HepG2 (cell line): ENCODE measurements around the gene HK3. TPM values are rescaled to one million over a fixed set of nuclear protein-coding genes. Genes with fewer than 3 reads are reported as not detected.

ENCODE experiments used
- E2F1 ChIP-seq: sonication (generic); formaldehyde crosslinking; IDR thresholded peaks from 2 replicates; pipeline ENCODE4 v1.5.0; 2020; ENCODE audit warnings: missing genetic modification reagents
- GATAD2A ChIP-seq: IDR thresholded peaks from 2 replicates; pipeline ENCODE4 v1.6.1; 2016
- MED8 ChIP-seq: sonication (generic); formaldehyde crosslinking; IDR thresholded peaks from 2 replicates; pipeline ENCODE4 v1.8.1; 2023; ENCODE audit warnings: mild to moderate bottlenecking, missing genetic modification reagents; ENCODE audit not compliant: insufficient replicate concordance
- NFKBIZ ChIP-seq: IDR thresholded peaks from 2 replicates; pipeline ENCODE4 v1.6.1; 2018; ENCODE audit warnings: missing genetic modification reagents, missing compliant biosample characterization
- POLR2A ChIP-seq, 2 experiments: IDR thresholded peaks; 2 replicates each; pipeline ENCODE4 v1.6.1; 2011; ENCODE audit warnings: low read depth in 2 of 2, low read length in 2 of 2, mild to moderate bottlenecking in 1 of 2, moderate library complexity in 1 of 2; ENCODE audit not compliant: insufficient read depth in 1 of 2
- TBX3 ChIP-seq: fragments of 450-650 bp; IDR thresholded peaks from 2 replicates; pipeline ENCODE4 v1.6.1; 2017; ENCODE audit warnings: antibody characterized with exemption, mild to moderate bottlenecking, inconsistent platforms, borderline replicate concordance
- ZBED4 ChIP-seq: sonication (generic); formaldehyde crosslinking; IDR thresholded peaks from 2 replicates; pipeline ENCODE4 v1.4.0; 2020; ENCODE audit warnings: missing genetic modification reagents, borderline replicate concordance
- ZHX1 ChIP-seq: sonication (generic); formaldehyde crosslinking; IDR thresholded peaks from 2 replicates; pipeline ENCODE4 v1.8.1; 2022; ENCODE audit warnings: low read depth, mild to moderate bottlenecking, missing genetic modification reagents
- ZNF121 ChIP-seq: sonication (generic); formaldehyde crosslinking; IDR thresholded peaks from 2 replicates; pipeline ENCODE4 v1.5.0; 2020; ENCODE audit warnings: mild to moderate bottlenecking, missing genetic modification reagents
- ZNF232 ChIP-seq: sonication (generic); formaldehyde crosslinking; IDR thresholded peaks from 2 replicates; pipeline ENCODE4 v1.4.0; 2020; ENCODE audit warnings: missing genetic modification reagents, borderline replicate concordance
- ZNF3 ChIP-seq: IDR thresholded peaks from 2 replicates; pipeline ENCODE4 v1.7.0; 2017; ENCODE audit warnings: inconsistent platforms
- ZNF468 ChIP-seq: sonication (generic); formaldehyde crosslinking; IDR thresholded peaks from 2 replicates; pipeline ENCODE4 v1.8.0; 2022; ENCODE audit warnings: mild to moderate bottlenecking, moderate library complexity, missing genetic modification reagents
- ZNF567 ChIP-seq: sonication (generic); formaldehyde crosslinking; IDR thresholded peaks from 2 replicates; pipeline ENCODE4 v1.8.1; 2023; ENCODE audit warnings: mild to moderate bottlenecking, missing genetic modification reagents, borderline replicate concordance
- ZNF710 ChIP-seq: sonication (generic); formaldehyde crosslinking; IDR thresholded peaks from 2 replicates; pipeline ENCODE4 v1.5.0; 2020; ENCODE audit warnings: mild to moderate bottlenecking, missing genetic modification reagents, borderline replicate concordance
- ZNF713 ChIP-seq: sonication (generic); formaldehyde crosslinking; IDR thresholded peaks from 2 replicates; pipeline ENCODE4 v1.4.0; 2020; ENCODE audit warnings: mild to moderate bottlenecking, missing genetic modification reagents
- ZNF737 ChIP-seq: sonication (generic); formaldehyde crosslinking; IDR thresholded peaks from 2 replicates; pipeline ENCODE4 v1.5.0; 2020; ENCODE audit warnings: missing genetic modification reagents, mild to moderate bottlenecking, borderline replicate concordance
- polyA plus RNA-seq, 8 experiments: library from polyadenylated mRNA; depleted of rRNA in 3 of 8; stranded (reverse) in 7 of 8; unstranded in 1 of 8; fragments of >200 nt; fragmentation: Illumina TruSeq in 4 of 8; extraction: Trizol in 4 of 8; gene quantifications; 2 replicates each; pipeline versions ENCODE4 v1.2.1 to v1.2.3, GENCODE V29; 2011 to 2016; ENCODE audit warnings: low read depth in 4 of 8, missing spikeins in 1 of 8, mixed read lengths in 1 of 8; ENCODE audit not compliant: insufficient read depth in 1 of 8
- total RNA-seq, 5 experiments: library from RNA; depleted of rRNA; stranded (reverse); fragments of >200 nt; fragmentation: Illumina TruSeq; extraction: Trizol; gene quantifications; 2 replicates each; pipeline ENCODE4 v1.2.3, GENCODE V29; 2016; ENCODE audit warnings: low read depth in 1 of 5
- TF ChIP-seq, protein P1 (sequence below): conservative IDR thresholded peaks from 2 replicates; pipeline ENCODE4 v1.6.1; 2018; ENCODE audit warnings: missing genetic modification reagents
- TF ChIP-seq, protein P2 (sequence below): sonication (generic); formaldehyde crosslinking; IDR thresholded peaks from 2 replicates; pipeline ENCODE4 v1.5.1; 2020; ENCODE audit warnings: mild to moderate bottlenecking, missing genetic modification reagents, borderline replicate concordance

Gene HK3
- total and polyA plus RNA-seq, 2 of the 13 experiments (the other 11 are each of a cell fraction or from before 2014, with no cell fraction given), result not detected

GRCh38 chr5:176837707-176838115 is 61.4 kb downstream of the HK3 start (continued):
- TF ChIP-seq, protein P1, sequence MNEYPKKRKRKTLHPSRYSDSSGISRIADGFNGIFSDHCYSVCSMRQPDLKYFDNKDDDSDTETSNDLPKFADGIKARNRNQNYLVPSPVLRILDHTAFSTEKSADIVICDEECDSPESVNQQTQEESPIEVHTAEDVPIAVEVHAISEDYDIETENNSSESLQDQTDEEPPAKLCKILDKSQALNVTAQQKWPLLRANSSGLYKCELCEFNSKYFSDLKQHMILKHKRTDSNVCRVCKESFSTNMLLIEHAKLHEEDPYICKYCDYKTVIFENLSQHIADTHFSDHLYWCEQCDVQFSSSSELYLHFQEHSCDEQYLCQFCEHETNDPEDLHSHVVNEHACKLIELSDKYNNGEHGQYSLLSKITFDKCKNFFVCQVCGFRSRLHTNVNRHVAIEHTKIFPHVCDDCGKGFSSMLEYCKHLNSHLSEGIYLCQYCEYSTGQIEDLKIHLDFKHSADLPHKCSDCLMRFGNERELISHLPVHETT, result peak; percentile 100
- TF ChIP-seq MED8 (CRISPR knock-in tag) (peak; percentile 86), ZNF232 (CRISPR knock-in tag) (peak; percentile 100), ZHX1 (peak; percentile 100), ZNF3 (peak; percentile 97), ZNF710 (CRISPR knock-in tag) (peak; percentile 99), ZNF121 (CRISPR knock-in tag) (peak; percentile 93), ZNF737 (CRISPR knock-in tag) (peak; percentile 100), ZNF713 (CRISPR knock-in tag) (peak; percentile 99), POLR2A (IDR thresholded peaks at IDR 0.05; ENCODE audit: insufficient read depth in 1 of 2, low read depth in 2 of 2, low read length in 2 of 2) (no peak), E2F1 (CRISPR knock-in tag) (peak; percentile 99), NFKBIZ (peak; percentile 100), ZBED4 (CRISPR knock-in tag) (peak; percentile 100), ZNF567 (CRISPR knock-in tag) (peak; percentile 100), ZNF468 (peak; percentile 100), TBX3 (no peak), GATAD2A (peak; percentile 98)
- TF ChIP-seq, protein P2, sequence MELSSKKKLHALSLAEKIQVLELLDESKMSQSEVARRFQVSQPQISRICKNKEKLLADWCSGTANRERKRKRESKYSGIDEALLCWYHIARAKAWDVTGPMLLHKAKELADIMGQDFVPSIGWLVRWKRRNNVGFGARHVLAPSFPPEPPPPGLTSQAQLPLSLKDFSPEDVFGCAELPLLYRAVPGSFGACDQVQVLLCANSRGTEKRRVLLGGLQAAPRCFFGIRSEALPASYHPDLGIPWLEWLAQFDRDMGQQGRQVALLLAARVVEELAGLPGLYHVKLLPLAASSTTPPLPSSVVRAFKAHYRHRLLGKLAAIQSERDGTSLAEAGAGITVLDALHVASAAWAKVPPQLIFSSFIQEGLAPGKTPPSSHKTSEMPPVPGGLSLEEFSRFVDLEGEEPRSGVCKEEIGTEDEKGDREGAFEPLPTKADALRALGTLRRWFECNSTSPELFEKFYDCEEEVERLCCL (CRISPR knock-in tag), result peak; percentile 100
